A673 (cell line): Measurements from ENCODE around the gene CAAP1.

Experiments used
- EZH2 ChIP-seq: fragments of 200-600 bp; sonication (generic); IDR thresholded peaks from 2 replicates; pipeline ENCODE4 v1.6.1; 2017; ENCODE audit warnings: borderline replicate concordance, low read depth, mild to moderate bottlenecking, mixed read lengths, antibody characterized with exemption, low read length; ENCODE audit not compliant: poor library complexity, severe bottlenecking
- TF ChIP-seq, protein P1 (sequence below): fragments of 300-800, 200-600 bp; sonication (generic); conservative IDR thresholded peaks from 2 replicates; pipeline ENCODE4 v1.5.1; 2017; ENCODE audit warnings: low read depth, mild to moderate bottlenecking, antibody characterized with exemption, low read length, moderate library complexity, mixed read lengths

DNA sequence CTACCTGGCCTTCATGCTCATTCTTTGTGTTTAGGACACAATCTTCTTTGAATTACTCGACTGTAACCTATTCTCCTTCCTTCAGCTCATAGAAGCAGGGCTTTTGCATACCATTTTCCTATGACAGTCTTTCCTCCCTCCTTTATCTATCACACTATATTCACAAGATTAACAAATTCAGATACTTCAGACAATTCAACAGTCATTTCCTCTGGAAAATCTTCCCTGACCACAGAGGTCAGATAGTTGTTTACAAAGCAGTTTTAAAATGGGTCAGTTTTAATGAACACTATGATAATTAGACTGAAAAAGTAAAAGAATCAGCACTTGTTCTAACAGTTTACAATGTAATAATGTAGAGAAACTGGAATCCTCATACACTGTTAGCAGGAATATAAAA lies 4.3 kb downstream of the CAAP1 start:
- TF ChIP-seq, protein P1, sequence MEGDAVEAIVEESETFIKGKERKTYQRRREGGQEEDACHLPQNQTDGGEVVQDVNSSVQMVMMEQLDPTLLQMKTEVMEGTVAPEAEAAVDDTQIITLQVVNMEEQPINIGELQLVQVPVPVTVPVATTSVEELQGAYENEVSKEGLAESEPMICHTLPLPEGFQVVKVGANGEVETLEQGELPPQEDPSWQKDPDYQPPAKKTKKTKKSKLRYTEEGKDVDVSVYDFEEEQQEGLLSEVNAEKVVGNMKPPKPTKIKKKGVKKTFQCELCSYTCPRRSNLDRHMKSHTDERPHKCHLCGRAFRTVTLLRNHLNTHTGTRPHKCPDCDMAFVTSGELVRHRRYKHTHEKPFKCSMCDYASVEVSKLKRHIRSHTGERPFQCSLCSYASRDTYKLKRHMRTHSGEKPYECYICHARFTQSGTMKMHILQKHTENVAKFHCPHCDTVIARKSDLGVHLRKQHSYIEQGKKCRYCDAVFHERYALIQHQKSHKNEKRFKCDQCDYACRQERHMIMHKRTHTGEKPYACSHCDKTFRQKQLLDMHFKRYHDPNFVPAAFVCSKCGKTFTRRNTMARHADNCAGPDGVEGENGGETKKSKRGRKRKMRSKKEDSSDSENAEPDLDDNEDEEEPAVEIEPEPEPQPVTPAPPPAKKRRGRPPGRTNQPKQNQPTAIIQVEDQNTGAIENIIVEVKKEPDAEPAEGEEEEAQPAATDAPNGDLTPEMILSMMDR, result no peak
- no peak for TF ChIP-seq EZH2
